ENCODE data around the gene SULT2B1. TPM values are rescaled to one million over a fixed set of nuclear protein-coding genes. Genes with fewer than 3 reads are reported as not detected.

Gene SULT2B1
- total and polyA plus RNA-seq, 2 experiments from 2014 or later: 0.20 TPM; not detected in 1

DNA sequence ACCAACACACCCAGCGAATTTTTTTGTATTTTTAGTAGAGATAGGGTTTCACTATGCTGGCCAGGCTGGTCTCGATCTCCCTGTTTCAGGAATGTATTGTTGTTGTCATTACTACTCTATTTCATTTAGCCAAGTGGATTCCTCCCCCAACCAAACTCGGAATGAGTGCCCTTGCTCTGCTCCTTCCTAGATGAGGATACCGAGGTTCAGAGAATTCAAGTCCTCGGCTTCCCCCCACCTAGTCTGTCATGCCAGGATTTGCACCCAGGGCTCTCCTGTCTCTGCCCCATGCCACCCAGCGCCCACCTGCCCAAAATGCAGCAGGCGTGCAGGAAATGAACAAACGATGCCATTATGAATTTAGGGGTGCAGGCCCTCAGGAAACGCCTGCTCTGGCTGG lies 51.0 kb downstream of the SULT2B1 start:
- no peak overlapping the region for H3K27ac ChIP-seq
- no peaks in the 10 kb centered on the region for H3K4me1 ChIP-seq (ENCODE audit: low read depth)
- no peak overlapping the region for H3K4me3 ChIP-seq
- H3K36me3 ChIP-seq: no peaks in the 10 kb centered on the region
- DNase-seq (ENCODE audit: low read depth in 1 of 2, low spot score in 1 of 2): no peak
- no peaks in the 10 kb centered on the region for H3K27me3 ChIP-seq
- TF ChIP-seq, protein P1, sequence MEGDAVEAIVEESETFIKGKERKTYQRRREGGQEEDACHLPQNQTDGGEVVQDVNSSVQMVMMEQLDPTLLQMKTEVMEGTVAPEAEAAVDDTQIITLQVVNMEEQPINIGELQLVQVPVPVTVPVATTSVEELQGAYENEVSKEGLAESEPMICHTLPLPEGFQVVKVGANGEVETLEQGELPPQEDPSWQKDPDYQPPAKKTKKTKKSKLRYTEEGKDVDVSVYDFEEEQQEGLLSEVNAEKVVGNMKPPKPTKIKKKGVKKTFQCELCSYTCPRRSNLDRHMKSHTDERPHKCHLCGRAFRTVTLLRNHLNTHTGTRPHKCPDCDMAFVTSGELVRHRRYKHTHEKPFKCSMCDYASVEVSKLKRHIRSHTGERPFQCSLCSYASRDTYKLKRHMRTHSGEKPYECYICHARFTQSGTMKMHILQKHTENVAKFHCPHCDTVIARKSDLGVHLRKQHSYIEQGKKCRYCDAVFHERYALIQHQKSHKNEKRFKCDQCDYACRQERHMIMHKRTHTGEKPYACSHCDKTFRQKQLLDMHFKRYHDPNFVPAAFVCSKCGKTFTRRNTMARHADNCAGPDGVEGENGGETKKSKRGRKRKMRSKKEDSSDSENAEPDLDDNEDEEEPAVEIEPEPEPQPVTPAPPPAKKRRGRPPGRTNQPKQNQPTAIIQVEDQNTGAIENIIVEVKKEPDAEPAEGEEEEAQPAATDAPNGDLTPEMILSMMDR (IDR thresholded peaks at IDR 0.05; ENCODE audit: low read depth, low read length): no peak
- no peaks in the 10 kb centered on the region for H3K9me3 ChIP-seq (ENCODE audit: low read depth)

DNA sequence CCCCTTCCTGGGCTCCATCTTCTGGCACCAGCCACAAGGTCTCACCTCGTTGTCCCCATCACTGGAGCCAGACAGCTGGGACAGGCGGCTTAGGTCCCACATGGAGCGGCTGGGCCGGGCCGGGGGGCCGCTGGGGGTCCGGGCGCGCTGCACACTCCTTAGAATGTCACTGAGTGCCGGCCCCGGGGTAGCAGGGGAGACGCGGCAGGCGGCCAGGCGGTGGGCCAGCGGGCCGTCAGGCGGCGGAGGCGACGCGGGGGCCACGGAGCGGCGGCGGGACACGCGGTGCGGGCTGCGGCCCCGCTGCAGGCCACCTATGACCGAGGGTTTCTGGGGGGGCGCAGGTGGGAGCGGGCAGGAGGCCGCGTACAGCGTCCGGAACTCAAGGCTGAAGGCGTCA lies 51.5 kb downstream of the SULT2B1 start:
- Histone ChIP-seq H3K27ac (no peak overlapping the region), H3K4me3 (no peak overlapping the region), H3K9me3 (ENCODE audit: low read depth) (no peaks in the 10 kb centered on the region), H3K4me1 (ENCODE audit: low read depth) (no peaks in the 10 kb centered on the region), H3K27me3 (no peaks in the 10 kb centered on the region), H3K36me3 (no peaks in the 10 kb centered on the region)
- DNase-seq (ENCODE audit: low read depth in 1 of 2, low spot score in 1 of 2): no peak
- TF ChIP-seq, protein P1 (IDR thresholded peaks at IDR 0.05; ENCODE audit: low read depth, low read length): no peak

DNA sequence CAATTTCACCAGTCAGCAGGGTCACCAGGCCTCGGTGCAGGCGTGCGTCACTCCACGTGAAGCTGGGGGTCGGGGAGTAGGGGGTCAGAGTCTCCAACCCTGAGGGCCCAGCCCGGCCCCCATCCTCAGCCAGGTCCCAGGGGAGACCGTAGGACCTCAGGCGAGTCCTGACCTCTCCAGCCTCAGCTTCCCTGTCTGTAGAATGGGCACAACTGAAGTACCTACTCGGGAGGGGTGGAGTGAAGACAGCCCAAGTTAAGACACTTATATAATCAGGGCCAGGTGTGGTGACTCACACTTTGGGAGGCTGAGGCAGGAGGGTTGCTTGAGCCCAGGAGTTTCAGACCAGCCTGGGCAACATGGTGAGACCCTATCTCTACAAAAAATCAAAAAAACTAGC lies 51.9 kb downstream of the SULT2B1 start:
- Histone ChIP-seq H3K36me3 (no peaks in the 10 kb centered on the region), H3K27ac (no peak overlapping the region), H3K9me3 (ENCODE audit: low read depth) (no peaks in the 10 kb centered on the region), H3K27me3 (no peaks in the 10 kb centered on the region), H3K4me1 (ENCODE audit: low read depth) (no peaks in the 10 kb centered on the region), H3K4me3 (no peak overlapping the region)
- no peak for DNase-seq (ENCODE audit: low read depth in 1 of 2, low spot score in 1 of 2)
- TF ChIP-seq, protein P1 (IDR thresholded peaks at IDR 0.05; ENCODE audit: low read depth, low read length): no peak

DNA sequence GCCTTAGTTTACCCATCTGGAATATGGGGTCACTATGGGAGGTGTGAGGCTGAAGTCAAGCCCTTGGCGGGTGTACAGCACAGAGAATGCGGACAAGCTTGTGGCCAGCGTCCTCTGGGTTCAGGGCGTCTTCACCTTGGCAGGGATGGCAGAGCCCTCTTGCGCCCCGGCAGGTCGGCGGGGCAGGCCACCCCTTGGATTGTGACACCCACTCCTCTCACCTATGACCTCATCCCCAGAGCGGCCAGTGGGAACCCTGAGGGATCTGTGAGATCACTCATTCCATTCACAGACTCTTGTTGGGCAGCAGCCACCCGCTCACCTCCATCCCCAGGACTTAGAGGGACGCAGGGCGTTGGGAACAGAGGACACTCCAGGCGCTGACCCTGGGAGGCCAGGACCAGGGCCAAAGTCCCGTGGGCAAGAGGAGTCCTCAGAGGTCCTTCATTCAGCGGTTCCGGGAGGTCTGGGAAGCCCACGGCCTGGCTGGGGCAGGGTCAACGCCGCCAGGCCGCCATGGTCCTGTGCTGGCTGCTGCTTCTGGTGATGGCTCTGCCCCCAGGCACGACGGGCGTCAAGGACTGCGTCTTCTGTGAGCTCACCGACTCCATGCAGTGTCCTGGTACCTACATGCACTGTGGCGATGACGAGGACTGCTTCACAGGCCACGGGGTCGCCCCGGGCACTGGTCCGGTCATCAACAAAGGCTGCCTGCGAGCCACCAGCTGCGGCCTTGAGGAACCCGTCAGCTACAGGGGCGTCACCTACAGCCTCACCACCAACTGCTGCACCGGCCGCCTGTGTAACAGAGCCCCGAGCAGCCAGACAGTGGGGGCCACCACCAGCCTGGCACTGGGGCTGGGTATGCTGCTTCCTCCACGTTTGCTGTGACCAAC lies 54.7 kb downstream of the SULT2B1 start, which contains the start of gene SPACA4:
SPACA4 (plus strand) TSS at position 280 of the 896 bp plus-strand sequence; CDS start at position 517, 237 bp downstream.
- Histone ChIP-seq H3K27me3 (no peaks in the 10 kb centered on the region), H3K4me3 (no peak within 1 kb of the TSS), H3K9me3 (ENCODE audit: low read depth) (no peaks in the 10 kb centered on the region), H3K27ac (no peak within 1 kb of the TSS), H3K4me1 (ENCODE audit: low read depth) (no peaks in the 10 kb centered on the region), H3K36me3 (no peaks in the 10 kb centered on the region)
- TF ChIP-seq, protein P1 (IDR thresholded peaks at IDR 0.05; ENCODE audit: low read depth, low read length): no peak
- no peak for DNase-seq (ENCODE audit: low read depth in 1 of 2, low spot score in 1 of 2)

DNA sequence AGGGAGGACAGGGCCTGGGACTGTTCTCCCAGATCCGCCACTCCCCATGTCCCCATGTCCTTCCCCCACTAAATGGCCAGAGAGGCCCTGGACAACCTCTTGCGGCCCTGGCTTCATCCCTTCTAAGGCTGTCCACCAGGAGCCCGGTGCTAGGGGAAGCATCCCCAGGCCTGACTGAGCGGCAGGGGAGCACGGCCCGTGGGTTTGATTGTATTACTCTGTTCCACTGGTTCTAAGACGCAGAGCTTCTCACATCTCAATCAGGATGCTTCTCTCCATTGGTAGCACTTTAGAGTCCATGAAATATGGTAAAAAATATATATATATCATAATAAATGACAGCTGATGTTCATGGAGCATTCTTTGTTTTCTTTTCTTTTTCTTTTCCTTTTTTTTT lies 55.4 kb downstream of the SULT2B1 start:
- H3K4me3 ChIP-seq: no peak overlapping the region
- no peaks in the 10 kb centered on the region for H3K27me3 ChIP-seq
- no peaks in the 10 kb centered on the region for H3K36me3 ChIP-seq
- no peaks in the 10 kb centered on the region for H3K9me3 ChIP-seq (ENCODE audit: low read depth)
- TF ChIP-seq, protein P1 (IDR thresholded peaks at IDR 0.05; ENCODE audit: low read depth, low read length): no peak
- H3K27ac ChIP-seq: no peak overlapping the region
- no peaks in the 10 kb centered on the region for H3K4me1 ChIP-seq (ENCODE audit: low read depth)
- no peak for DNase-seq (ENCODE audit: low read depth in 1 of 2, low spot score in 1 of 2)
